Psoas muscle (tissue), 8 donors: ENCODE results near the gene EPB41L5. TPM values are rescaled to one million over a fixed set of nuclear protein-coding genes. Genes with fewer than 3 reads are reported as not detected.
"Not testable (repeated sequence)": the region's sequence is repeated elsewhere in the genome, so short reads cannot be mapped to it uniquely, and the experiment has no call there.

Experiments
- ATAC-seq, 4 donors: fragments of 200-7000 bp; cut with Tn5 transposase; one replicate each; pipeline ENCODE4 v1.9.1; 2020; ENCODE audit warnings: moderate library complexity in 3 of 4, mild to moderate bottlenecking in 2 of 4
- DNase-seq, 2 donors: peaks; one replicate each; pipeline ENCODE4 v3.0.0-alpha.2; 2020
- H3K27ac ChIP-seq: fragments of 200-600 bp; one replicate; pipeline ENCODE4 v1.8.0; 2022
- H3K27me3 ChIP-seq, 3 donors: fragments of 200-600 bp in 1 of 3; one replicate each; pipeline versions ENCODE4 v1.6.1 to v1.8.0; 2013 to 2022; ENCODE audit warnings: low read length in 2 of 3, mild to moderate bottlenecking in 2 of 3, moderate library complexity in 1 of 3; ENCODE audit not compliant: insufficient read depth in 3 of 3
- H3K36me3 ChIP-seq, 2 donors: fragments of 200-600 bp in 1 of 2; one replicate each; pipeline versions ENCODE4 v1.6.1 to v1.8.0; 2013 to 2022; ENCODE audit warnings: low read depth in 1 of 2, mild to moderate bottlenecking in 1 of 2, moderate library complexity in 1 of 2; ENCODE audit not compliant: insufficient read depth in 1 of 2
- H3K4me1 ChIP-seq: fragments of 200-600 bp; one replicate; pipeline ENCODE4 v1.8.0; 2022
- H3K4me3 ChIP-seq: fragments of 200-600 bp; one replicate; pipeline ENCODE4 v1.8.0; 2022; ENCODE audit warnings: mild to moderate bottlenecking
- H3K9me3 ChIP-seq: fragments of 200-600 bp; one replicate; pipeline ENCODE4 v1.8.0; 2022
- CTCF ChIP-seq: fragments of 200-600 bp; IDR thresholded peaks from one replicate; pipeline ENCODE4 v1.8.0; 2022; ENCODE audit warnings: antibody characterized with exemption
- WGBS, 3 donors: extraction: QIAGEN DNeasy Blood & Tissue Kit; methylation state at CpG; one replicate each; pipeline versions ENCODE4 v1.1.6 to v1.1.7; 2013; 5-methylcytosine and 5-hydroxymethylcytosine counted together
- intact Hi-C, 2 donors: fragments of 100-400 bp; cut with DNase I; formaldehyde crosslinking; loops; one replicate each; pipeline versions ENCODE4 v1.11.0 to v1.14.2; 2022
- polyA plus RNA-seq, 3 donors: library from polyadenylated mRNA; stranded (reverse); fragments of 200-250 nt; gene quantifications; one replicate each; pipeline ENCODE4 v1.2.3, GENCODE V29; 2013
- total RNA-seq, 4 donors: library from RNA; stranded (reverse); fragmentation: NEBNext Ultra II Directional in 2 of 4; extraction: Animal tissue kit (Norgen Biotek cat#: 25700) in 2 of 4; gene quantifications; one replicate each; pipeline versions ENCODE4 v1.2.1 to v1.2.4, GENCODE V29; 2021 to 2023
- donor health status: healthy with polysubstance abuse.
- donor health status: DM: no; HTN: no; CAD: no; lungs with moderate emphysema.
- donor health status: Bipolar disorder and iron deficiency.
- donor health status: healthy.
- donor health status: DM: yes; HTN: yes; CAD: no.
- donor health status: DM: no; HTN: no; CAD: no.
- donor health status: DM: no; HTN: no; CAD: no.
- donor health status: DM: yes; HTN: yes; CAD: no.

EPB41L5 gene
- total and polyA plus RNA-seq, 7 donors: 4.2 to 16.0 (median 12.5) TPM

- no peak overlapping the region for H3K4me3 ChIP-seq
- DNase-seq (no peak), ATAC-seq (no peak)
- TF ChIP-seq CTCF: no peak
- intact Hi-C loops: no loop called here
- peaks cover 9% of the 10 kb centered on the region for H3K9me3 ChIP-seq
- H3K27ac ChIP-seq: no peak overlapping the region
- 92 to 100% (median 94%) methylated on average over 1 of the region's 1 CpG for WGBS, 3 donors
- H3K36me3 ChIP-seq: peaks cover under 1 to 49% of the 10 kb centered on the region in 2 donors
- H3K27me3 ChIP-seq: no peaks in the 10 kb centered on the region
- no peaks in the 10 kb centered on the region for H3K4me1 ChIP-seq
Measured at GRCh38 chr2:120148229-120148628, 135.4 kb downstream of the EPB41L5 start.

- no peak overlapping the region for H3K4me3 ChIP-seq
- intact Hi-C loops: no loop called here
- no peaks in the 10 kb centered on the region for H3K4me1 ChIP-seq
- DNase-seq (no peak), ATAC-seq (no peak)
- WGBS, 3 donors: 92 to 94% (median 94%) methylated on average over 3 of the region's 3 CpGs
- H3K27me3 ChIP-seq: no peaks in the 10 kb centered on the region
- H3K36me3 ChIP-seq: peaks cover 0 to 45% of the 10 kb centered on the region in 2 donors
- TF ChIP-seq CTCF: no peak
- no peak overlapping the region for H3K27ac ChIP-seq
- peaks cover 9% of the 10 kb centered on the region for H3K9me3 ChIP-seq
Measured at GRCh38 chr2:120148669-120149068, 135.8 kb downstream of the EPB41L5 start.

- Histone ChIP-seq H3K27me3 (no peaks in the 10 kb centered on the region), H3K36me3 (peaks cover 0 to 39% of the 10 kb centered on the region in 2 donors), H3K4me1 (no peaks in the 10 kb centered on the region), H3K4me3 (no peak overlapping the region), H3K9me3 (peaks cover 9% of the 10 kb centered on the region), H3K27ac (no peak overlapping the region)
- TF ChIP-seq CTCF: no peak
- intact Hi-C loops: no loop called here
- ATAC-seq (no peak), DNase-seq (no peak)
- 89 to 100% (median 97%) methylated on average over 2 of the region's 2 CpGs for WGBS, 3 donors
Measured at GRCh38 chr2:120149406-120149805, 136.5 kb downstream of the EPB41L5 start.

- no peak for TF ChIP-seq CTCF
- intact Hi-C loops: no loop called here
- H3K4me1 ChIP-seq: no peaks in the 10 kb centered on the region
- H3K9me3 ChIP-seq: peaks cover 15% of the 10 kb centered on the region
- DNase-seq (no peak), ATAC-seq (no peak)
- H3K27me3 ChIP-seq: no peaks in the 10 kb centered on the region
- no peak overlapping the region for H3K27ac ChIP-seq
- H3K36me3 ChIP-seq: peaks cover 0 to 37% of the 10 kb centered on the region in 2 donors
- WGBS, 3 donors: 98 to 99% (median 98%) methylated on average over 4 of the region's 4 CpGs
- no peak overlapping the region for H3K4me3 ChIP-seq
Measured at GRCh38 chr2:120150040-120150482, 137.2 kb downstream of the EPB41L5 start.

- intact Hi-C loops: no loop called here
- Histone ChIP-seq H3K36me3 (peaks cover 0 to 16% of the 10 kb centered on the region in 2 donors), H3K4me3 (no peak overlapping the region), H3K27ac (no peak overlapping the region), H3K27me3 (no peaks in the 10 kb centered on the region), H3K9me3 (peaks cover 17% of the 10 kb centered on the region), H3K4me1 (no peaks in the 10 kb centered on the region)
- no peak for ATAC-seq
- no peak for TF ChIP-seq CTCF
- no peak for DNase-seq
- WGBS, 3 donors: 99% methylated on average over 3 of the region's 3 CpGs
Measured at GRCh38 chr2:120155308-120155707, 142.4 kb downstream of the EPB41L5 start.

GRCh38 chr2:120158658-120159057, 145.8 kb downstream of the EPB41L5 start:
- H3K36me3 ChIP-seq: peaks cover 0 to 31% of the 10 kb centered on the region in 2 donors
- intact Hi-C loops, ATAC-seq: not testable (repeated sequence)

More at GRCh38 chr2:120158658-120159057, 145.8 kb downstream of the EPB41L5 start:
- DNase-seq, H3K4me3 ChIP-seq, H3K27ac ChIP-seq, H3K9me3 ChIP-seq, H3K27me3 ChIP-seq, H3K4me1 ChIP-seq: not testable (repeated sequence)
- WGBS, 3 donors: 90 to 96% (median 93%) methylated on average over 2 of the region's 2 CpGs
